ENCODE results near the gene REST.

- TF ChIP-seq EZH2phosphoT487 (IDR thresholded peaks at IDR 0.05; ENCODE audit: insufficient read depth, low read depth) (no peak), EZH2 (IDR thresholded peaks at IDR 0.05; ENCODE audit: insufficient read depth, poor library complexity, severe bottlenecking) (no peak)
Measured at GRCh38 chr4:56860781-56861180, 46.9 kb upstream of the REST start.
